CD4-positive, alpha-beta T cell treated with Interleukin-10 for 1 hour (primary cell): Measurements from ENCODE around the gene CSF1R.

Experiments
- DNase-seq: peaks from one replicate; pipeline ENCODE4 v3.0.0-alpha.2; 2020

CSF1R gene

GRCh38 chr5:150069672-150070627 lies 16.4 kb downstream of the CSF1R start:
- DNase-seq = no peak

GRCh38 chr5:150068961-150069645 lies 17.3 kb downstream of the CSF1R start:
- no peak for DNase-seq

DNA sequence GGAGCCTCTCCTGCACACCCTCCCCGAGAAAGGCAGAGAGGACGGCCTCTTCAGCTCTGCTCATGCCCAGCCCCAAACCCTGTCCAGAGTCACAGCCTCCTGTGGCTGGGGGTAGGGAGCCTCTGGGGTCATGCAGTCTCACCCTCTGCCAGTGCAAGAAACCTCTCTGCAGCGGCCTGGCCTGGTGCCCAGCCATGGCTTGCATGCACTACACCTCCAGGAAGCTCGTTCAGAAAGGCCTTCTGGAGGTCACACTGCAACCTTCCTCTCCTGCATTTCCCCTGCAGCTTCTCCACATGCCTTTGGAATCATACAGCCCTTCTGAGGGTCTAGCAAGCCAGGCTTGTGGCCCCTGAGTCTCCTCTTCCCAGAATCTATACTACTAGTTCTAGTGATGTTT lies 17.9 kb downstream of the CSF1R start:
- DNase-seq = no peak

GRCh38 chr5:150068071-150068470 lies 18.3 kb downstream of the CSF1R start:
- DNase-seq = no peak

DNA sequence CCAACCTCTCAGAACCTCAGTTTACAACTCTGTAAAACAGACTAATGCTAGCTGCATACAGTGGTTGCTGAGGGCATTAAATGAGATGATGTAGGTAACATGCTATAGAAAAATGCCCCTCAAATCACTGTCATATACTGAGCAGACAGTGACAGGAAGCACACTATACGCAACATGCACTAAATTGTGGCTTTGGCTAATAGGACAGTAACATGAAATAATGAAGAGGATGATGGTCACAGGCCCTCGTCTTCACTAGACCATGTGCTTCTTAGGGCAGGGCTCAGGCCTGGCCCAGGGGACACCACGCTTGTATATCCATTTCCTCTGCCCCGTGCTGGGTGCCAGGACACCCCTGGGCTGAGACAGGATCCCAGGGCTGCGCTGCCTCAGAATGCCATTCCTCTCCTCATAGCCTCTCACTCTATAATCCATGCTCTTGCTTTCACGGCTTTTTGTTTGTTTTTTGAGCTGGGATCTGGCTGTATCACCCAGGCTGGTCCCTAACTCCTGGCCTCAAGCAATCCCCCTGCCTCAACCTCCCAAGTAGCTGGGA lies 18.9 kb downstream of the CSF1R start:
- no peak for DNase-seq

GRCh38 chr5:150066901-150067396 lies 19.4 kb downstream of the CSF1R start:
- no peak for DNase-seq

DNA sequence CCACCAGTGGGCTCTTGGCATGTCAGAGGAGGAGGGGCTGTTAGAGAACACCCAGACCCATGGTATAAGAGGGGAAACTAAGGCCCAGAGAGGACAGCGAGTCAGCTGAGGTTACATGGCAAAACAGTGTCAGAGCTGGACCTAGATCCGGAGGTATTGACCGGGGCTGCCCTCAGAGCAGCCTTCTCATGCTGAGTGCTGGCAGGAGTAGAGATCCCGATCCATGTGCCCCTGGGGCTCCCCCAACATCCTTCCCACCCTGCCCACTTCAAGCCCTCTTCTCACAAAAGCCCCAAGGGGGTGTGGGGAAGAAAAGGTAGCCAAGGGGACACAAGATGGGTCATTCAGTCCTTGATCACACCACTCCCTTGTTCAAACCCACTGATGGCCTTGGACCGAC lies 19.9 kb downstream of the CSF1R start:
- DNase-seq = no peak

- DNase-seq = no peak
Observed at GRCh38 chr5:150065886-150066285, 20.5 kb downstream of the CSF1R start.

DNA sequence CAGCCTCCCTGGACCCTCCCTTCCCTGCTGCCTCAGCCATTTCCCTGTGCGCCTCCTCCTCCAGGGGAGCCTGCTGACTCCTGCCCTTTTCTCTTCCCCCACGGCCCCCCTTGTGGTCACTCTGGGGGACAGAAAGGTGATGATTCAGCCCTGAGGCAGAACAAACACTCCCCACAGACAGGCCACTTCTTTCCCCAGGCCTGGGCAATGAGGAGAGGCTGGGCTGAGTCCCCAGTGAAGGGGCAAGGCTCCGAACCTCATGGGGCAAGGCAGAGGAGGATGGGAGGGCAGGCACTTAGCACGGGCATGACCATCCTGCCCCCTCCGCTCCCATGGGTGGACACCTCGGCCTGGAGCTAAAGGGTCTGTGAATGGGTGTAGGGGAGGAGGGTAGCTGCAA lies 21.0 kb downstream of the CSF1R start:
- DNase-seq = no peak

GRCh38 chr5:150064681-150065220 lies 21.6 kb downstream of the CSF1R start:
- DNase-seq = no peak

DNA sequence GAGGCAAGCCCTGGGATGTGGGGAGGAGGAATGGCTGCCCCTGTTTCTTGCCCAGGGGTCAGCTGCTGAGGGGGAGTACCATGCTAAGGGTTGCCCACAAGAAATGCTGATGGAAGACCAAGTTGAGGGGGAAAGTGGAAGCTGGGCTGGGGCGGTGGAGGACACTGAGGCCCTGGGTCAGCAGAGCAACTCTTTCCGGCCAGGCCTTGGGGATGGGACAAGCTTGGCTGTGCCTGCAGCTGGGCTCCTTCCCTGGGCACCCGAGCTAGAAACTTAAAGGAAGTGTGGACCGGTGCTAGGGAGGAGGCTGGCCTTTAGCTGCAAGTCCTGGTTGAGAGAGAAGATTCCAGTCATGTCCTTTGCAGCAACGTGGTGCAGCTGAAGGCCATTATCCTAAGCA lies 22.7 kb downstream of the CSF1R start:
- no peak for DNase-seq

DNA sequence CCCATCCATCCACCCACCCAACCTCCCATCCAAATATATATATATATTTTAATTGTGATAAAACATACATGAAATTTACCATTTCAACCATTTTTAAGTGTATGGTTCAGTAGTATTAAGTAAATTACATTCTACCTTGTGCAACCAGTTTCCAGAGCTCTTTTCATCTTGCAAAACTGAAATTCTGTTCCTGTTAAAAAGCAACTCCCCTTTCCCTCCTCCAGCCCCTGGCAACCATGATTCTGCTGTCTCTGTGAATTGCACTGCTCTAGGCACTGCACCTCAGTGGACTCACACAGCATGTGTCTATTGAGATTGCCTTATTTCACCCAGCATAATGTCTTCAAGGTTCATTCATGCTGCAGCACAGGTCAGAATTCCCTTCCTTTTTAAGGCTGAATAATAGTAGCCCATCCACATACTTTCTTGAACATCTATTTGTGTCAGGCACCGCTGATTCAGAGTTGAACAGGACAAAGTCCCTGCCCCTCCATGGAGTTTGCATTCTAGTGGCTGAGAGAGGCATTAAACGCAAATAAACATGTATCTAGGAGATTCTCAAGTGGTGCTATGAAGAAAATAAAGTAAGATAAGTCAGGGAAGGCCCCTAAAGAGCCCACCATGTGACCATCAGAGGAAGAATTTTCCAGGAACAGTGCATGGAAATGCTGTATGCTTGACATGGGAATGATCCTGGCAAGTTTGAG lies 24.0 kb downstream of the CSF1R start:
- no peak for DNase-seq

DNA sequence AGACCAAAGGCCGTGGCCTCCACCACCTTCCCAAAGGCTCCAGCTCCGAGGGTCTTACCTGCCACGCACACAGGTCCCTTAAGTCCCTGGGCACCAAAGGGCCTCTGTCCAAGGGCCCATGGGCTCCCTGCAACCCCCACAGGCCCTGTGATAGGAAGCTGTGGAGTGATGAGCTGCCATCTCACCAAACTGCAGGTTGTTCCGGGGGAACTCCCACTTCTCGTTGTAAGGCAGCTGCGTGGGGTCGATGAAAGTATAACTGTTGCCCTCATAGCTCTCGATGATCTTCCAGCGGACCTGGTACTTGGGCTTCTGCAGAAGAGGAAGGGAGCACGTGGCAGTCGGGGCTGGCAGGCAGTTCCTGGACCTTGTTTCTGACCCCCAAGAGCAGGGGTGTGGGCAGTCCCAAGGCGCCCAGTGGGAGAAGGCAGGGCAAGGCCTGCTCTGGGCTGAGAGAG lies 24.8 kb downstream of the CSF1R start:
- DNase-seq = no peak

- no peak for DNase-seq
Observed at GRCh38 chr5:150060471-150060870, 25.9 kb downstream of the CSF1R start.

DNA sequence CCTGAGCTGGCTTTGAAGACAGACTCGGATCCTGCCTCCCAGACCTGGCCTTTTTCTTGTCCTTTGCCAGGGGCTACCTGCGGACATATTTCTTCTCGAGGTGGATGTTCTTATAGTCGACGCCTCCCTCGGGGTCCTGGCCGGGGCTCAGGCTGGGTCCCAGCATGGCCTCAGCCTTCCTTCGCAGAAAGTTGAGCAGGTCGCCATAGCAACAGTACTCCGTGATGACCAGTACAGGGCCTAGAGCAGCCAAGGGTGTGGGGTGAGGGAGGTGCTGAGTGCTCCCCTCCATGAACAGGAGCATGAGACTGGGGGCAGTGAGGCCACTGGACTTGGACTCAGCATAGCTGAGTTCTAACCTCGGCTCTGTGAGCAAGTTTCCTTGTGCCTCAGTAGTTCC lies 26.7 kb downstream of the CSF1R start:
- DNase-seq = no peak

GRCh38 chr5:150058480-150059126 lies 27.8 kb downstream of the CSF1R start:
- DNase-seq = peak; percentile 11

- no peak for DNase-seq
Observed at GRCh38 chr5:150057996-150058395, 28.4 kb downstream of the CSF1R start.

DNA sequence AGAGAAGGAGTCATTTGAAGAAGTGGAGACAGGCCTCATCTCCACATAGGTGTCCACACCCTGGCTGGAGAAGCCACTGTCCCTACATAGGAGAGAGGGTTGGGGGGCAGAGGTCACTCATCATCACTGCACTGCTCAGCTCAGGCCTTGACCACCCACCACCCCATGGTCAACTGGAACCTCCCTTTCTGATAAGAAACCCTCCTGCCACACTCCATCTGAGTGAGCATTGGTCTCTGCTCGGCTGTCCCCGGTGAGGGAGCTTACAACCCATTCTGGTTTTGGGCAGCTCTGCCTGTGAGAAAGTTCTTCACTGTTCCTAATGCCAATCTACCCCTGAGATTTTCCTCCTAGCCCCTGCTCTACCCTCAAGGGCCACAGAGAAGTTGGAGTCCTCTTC lies 28.8 kb downstream of the CSF1R start:
- DNase-seq = no peak

DNA sequence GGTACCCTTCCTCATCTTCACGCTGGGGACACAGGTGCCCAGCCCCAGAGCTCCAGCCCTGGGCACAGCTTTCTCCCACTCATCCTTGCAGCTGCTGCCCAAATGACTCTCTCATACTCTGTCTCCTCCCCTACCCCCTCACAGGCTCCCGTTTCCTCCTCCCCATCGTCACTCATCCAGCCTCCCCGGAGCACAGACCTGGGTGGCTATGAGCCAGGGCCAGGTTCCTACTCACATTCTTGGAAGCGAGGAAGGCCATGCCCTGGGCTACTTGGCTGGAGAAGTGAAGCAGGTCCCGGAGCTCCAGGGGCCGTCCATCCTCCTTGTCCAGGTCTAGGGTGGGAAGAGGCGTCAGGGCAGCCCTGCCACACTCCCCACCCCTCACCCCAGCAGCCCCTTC lies 29.3 kb downstream of the CSF1R start:
- DNase-seq = no peak

DNA sequence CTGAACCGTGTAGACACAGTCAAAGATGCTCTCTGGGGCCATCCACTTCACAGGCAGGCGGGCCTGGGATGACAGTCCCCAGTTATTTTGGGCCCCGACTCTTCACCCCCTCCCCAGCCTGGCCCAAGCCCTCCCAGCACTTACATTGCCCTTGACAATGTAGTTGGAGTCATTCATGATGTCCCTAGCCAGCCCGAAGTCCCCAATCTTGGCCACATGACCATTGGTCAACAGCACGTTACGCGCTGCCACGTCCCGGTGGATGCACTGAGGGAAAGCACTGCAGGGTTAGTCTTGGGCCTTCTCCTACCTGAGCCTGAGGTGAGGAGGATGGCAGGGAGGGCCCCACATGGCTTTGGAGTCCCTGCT lies 30.3 kb downstream of the CSF1R start:
- no peak for DNase-seq

- no peak for DNase-seq
Observed at GRCh38 chr5:150055326-150056074, 30.9 kb downstream of the CSF1R start.
